OCI-LY3 (cell line): ENCODE measurements around the gene SLC24A4.

Experiments used
- CTCF ChIP-seq: fragments of 200-600, 300-600 bp; sonication (generic); IDR thresholded peaks from 2 replicates; pipeline ENCODE4 v1.5.1; 2014; ENCODE audit warnings: antibody characterized with exemption, low read length, low read depth
- EZH2phosphoT487 ChIP-seq: fragments of 200-600 bp; shearing (Covaris generic); IDR thresholded peaks from 2 replicates; pipeline ENCODE4 v1.6.1; 2018; ENCODE audit warnings: antibody characterized with exemption, mixed run types, low read depth

- TF ChIP-seq CTCF, result no peak
- TF ChIP-seq EZH2phosphoT487, result no peak
Observed at GRCh38 chr14:92493492-92493891, 170.5 kb downstream of the SLC24A4 start.
